GM18907 (cell line): ENCODE results near the gene KIT.

Source experiments
- ATAC-seq: cut with Tn5 transposase; IDR thresholded peaks from one replicate; pipeline ENCODE4 v1.9.1; 2021; ENCODE audit warnings: mild to moderate bottlenecking, moderate library complexity; ENCODE audit not compliant: unreplicated experiment

The KIT gene

DNA sequence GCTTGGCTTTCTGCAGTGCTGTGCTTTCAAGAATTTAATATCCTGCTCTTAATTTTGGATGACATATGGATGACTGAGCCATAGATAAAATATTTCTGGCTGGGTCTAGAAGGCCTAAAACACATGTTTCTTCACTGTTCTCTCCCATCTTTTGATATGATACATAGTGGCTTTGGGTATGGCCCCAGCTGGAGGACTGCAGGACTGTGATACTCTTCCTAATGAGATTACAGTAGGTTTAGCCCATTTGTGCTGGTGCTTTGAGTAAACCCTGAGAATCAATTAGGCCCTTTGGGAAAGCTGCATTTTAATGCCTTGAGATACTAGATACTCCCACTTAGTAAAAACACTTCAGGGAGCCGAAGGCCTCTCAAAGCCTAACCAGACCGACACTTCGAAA lies 38.0 kb downstream of the KIT start:
- ATAC-seq: no peak

DNA sequence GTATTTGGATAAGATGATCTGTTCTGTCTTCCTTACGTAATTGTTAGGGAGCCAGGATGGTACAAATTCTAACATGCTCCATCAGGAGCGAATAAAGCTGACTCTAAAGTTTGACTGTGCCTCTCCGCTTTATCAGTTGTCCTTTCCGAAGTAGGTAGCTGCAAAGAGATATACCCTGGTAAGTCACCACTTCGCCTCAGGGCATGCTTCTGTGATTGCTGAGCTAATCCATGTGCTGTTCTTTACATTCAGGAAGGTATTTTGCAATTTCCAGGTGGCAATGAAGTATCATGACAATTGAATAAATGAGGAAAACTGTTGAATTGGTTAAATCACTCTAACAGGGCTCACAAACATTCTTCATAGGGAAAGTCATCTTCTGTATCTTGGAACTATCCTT lies 38.9 kb downstream of the KIT start:
- no peak for ATAC-seq

DNA sequence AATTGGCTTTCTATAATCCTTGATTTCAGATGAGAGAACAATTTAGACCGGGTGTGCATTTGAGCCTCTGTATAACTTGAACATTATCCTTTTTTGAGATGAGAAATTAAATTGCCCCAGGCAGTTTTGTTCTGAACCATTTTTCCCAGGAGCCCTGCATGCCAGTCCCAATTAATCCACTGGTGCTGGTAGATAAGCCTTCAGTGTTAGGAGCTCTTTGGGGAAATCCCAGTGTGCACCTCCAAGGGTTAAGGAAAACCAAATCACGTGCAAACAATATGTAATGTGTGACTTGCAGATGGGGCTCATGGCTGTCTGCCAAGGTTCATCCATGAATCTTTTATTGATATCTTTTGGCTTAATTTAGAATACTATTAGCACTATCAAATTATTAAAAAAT lies 43.2 kb downstream of the KIT start:
- ATAC-seq: no peak

DNA sequence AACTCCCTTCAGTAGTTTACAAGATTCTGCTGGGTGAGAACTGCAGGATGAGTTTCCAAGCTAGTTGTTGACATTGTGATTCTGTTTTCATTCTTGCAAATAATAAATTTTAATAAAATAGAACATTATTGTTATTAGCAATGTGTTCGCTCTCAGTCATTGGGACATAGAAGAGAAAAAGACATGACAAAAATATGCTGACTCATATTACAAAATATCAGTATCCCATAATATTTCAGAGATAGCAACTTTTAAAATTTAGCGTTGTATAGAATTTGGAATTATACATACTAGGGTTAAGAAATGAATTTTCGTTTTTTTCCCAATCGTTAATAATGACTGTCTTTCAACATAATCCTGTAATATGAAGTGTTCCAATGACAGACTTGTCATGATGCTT lies 45.4 kb downstream of the KIT start:
- ATAC-seq: no peak

DNA sequence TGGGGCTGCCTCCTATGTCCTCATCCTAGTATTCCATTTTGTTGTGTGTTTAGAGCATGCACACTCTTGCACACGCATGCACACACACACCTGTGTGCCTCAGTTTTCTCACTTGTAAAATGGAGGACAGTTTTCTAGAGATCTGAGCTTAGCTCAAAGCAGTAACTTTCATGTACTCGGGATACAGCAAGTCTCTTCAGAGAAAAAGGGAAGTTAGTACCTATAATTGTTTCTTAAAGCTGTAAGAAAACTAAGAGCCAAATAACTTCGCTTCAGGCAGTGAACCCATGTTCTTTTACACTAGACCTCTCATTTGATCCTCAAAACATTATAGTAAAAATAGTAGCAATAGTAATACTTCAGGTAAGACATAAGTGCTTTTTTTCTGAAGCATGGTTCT lies 49.6 kb downstream of the KIT start:
- ATAC-seq: no peak

DNA sequence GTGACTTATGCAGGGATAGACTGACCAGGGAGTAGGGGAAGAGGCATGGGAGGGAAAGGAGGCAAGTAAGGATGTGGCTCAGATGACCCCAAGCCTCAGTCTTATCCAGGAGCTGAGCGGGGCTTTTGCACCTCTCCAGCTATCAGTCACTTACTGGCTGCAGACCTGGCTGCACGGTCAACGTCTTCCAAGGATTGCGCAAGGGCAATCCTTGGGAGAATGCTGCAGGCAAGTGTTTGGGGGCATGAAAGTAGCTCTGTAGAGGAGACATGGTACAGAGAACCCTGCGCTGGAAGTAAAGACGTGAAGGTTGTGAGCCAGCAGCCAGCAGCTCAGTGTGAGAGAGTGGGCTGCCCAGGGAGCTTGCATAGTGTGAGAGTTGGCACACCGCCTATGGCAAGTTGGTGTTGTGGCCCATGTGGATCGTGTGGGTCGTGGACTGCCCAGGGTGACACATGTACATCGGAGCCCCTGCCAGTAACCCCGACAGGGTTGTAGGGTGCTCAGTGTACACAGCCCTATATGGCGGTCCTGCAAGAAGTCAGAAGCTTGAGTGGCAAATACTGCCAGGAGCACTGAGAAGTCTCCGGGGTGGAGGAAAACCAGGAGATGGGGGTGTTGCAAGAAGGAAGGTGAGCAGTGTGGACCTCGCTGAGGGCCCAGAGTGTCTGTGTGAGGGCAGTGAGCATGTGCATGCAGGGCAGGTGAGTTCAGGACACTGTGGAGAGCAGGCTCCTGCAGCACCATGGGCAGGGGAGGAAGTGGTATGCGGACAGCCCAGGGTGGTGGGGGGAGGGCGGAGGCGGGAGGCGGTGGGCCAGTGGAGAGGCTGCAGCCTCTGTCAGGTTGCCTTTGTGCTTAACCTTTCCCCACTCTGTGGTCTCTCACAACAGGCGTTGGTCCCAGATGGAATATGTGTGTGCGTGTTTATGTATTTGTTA lies 50.9 kb downstream of the KIT start:
- ATAC-seq: no peak

DNA sequence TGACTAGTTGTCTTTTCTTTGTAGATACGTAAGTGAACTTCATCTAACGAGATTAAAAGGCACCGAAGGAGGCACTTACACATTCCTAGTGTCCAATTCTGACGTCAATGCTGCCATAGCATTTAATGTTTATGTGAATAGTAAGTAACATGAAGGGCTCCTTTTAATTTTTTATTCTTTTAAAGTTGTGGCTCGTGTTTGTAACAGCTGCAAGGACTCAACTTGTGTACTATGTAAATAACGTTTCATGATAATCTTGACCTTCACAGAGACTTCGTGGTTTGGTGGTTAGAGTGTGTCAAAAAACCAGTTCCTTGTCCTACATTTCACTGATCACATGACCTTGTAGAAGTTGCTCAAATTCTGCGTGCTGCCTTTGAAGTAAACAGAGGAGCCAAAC lies 51.6 kb downstream of the KIT start:
- peak; percentile 58 for ATAC-seq

DNA sequence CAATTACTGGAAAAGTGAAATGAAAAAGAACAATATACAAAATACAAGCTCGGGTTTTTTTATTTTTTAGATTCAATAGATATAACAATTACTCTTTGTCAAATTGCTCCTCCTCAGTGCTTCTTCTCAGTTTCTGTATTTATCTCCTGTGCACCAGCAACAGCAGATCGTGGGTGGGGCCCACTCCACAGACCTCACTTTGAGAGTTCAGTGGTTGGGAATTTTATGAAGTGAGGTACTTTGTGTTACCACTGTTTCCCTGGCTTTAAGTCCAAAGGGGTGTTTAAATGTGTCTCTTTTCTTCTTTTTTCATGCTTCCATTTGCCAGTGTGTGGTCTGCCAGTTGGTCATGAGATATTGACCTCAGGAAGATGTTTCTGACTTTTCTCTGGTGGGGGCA lies 54.4 kb downstream of the KIT start:
- ATAC-seq: no peak

DNA sequence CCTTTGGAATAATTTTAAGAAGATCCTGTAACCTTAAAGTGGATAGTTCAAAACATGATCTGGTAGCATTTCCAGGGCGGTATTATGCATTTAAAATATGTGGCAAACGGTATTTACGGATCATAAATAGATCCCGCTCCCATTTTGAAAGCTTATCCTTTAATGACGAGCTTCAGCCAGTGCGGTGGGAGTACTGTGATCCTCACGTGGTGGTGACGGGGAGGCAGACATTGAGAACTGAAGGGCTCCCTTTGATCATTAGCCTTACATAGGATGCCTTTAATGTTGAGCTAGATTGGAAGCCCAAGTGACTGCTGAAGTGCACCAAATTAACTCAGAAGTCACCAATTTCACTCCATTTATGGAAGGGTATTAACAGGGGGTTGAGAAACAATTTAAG lies 56.9 kb downstream of the KIT start:
- no peak for ATAC-seq

DNA sequence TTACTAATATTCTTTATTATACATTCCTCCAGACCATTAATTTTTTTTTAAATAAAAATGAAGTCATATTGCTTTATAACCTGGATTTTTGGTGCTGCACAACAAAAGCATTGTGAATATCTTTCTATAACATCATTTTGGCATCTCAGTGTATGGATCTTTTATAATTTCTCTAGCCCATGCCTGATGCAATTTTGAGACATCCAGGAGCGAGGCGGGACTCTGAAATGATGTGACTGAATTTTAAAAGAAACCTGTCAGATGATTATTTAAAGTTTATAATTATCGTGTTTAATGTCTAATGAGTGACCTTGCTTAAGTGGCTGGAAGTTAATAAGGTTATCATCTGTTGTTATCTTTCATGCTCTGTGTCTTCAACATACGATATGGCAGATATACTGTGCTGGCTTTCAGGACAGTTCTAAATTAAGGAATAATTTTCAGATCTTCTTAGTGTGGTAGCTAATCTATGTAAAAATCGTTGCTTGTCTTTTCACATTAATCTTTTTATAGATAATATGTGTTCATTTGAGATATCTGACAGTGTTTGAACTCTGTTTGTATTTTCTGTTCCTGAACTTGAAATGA lies 58.8 kb downstream of the KIT start:
- no peak for ATAC-seq

DNA sequence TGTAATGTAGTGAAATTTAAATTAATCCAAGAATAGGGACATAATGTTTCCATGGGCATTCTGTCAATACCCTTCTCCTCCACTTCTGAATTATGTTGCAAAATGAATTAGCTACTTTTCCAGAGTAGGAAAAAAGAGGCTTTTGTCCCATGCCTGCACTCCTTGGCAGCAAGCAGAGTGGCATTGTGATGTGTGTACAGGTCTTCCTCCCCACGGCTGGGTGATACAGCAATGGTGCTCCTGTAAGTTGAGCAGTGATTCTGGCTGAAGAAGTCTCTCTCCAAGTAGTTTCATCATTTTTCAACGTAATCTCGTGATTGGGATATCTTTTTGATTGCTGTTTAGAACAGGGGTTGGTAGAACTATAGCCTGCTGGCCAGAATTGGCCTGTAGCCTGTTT lies 59.9 kb downstream of the KIT start:
- ATAC-seq: no peak

DNA sequence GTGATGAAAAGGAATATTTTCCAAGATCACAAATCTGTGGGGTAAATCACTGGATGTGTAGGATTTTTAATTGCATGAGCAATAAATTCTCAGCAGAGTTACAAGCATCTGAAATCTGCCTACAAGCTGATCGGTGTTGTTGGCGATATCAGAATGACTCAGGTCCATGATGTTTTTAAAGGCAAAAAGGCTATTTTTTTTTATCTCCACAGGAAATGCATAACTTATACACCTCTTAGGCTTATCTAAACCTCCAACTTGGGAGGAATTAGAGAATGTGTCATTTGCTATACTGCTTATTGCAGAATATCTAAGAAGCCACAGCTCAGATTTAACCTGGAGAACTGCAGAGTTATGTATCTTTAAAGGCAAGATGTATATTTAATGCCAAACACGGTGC lies 61.6 kb downstream of the KIT start:
- no peak for ATAC-seq

DNA sequence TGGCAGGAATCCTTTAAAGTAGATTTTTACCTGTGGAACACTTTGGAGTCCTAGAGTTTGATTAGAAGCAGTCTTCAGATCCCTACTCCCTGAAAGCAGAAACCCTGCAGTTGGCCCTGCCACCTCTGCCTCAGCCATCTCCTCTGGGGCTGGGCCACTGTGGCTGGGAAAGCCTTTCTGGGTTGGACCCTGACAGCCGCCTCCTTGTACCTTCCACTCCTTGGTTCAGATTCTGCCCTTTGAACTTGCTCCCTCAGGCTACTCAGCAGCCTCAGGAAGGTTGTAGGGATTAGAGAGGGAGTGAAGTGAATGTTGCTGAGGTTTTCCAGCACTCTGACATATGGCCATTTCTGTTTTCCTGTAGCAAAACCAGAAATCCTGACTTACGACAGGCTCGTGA lies 65.5 kb downstream of the KIT start:
- no peak for ATAC-seq

DNA sequence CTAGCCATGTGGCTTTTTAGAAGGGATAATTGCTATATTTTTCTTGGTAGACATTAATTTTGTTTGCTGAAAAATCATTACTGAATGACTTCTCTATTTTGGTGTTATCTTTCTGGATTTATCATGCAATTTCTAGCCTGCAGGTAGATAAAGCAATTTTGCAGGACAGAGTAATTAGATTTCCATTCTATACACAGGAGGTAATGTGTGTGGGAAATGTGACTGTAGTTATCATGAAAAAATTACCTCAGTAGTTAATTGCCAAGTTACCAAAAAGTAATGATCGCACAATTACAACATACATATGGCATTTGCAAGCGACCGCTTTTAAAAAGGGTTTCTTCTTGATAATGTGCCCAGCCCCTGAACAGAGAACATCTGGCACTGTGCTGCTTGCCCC lies 66.1 kb downstream of the KIT start:
- ATAC-seq: no peak

DNA sequence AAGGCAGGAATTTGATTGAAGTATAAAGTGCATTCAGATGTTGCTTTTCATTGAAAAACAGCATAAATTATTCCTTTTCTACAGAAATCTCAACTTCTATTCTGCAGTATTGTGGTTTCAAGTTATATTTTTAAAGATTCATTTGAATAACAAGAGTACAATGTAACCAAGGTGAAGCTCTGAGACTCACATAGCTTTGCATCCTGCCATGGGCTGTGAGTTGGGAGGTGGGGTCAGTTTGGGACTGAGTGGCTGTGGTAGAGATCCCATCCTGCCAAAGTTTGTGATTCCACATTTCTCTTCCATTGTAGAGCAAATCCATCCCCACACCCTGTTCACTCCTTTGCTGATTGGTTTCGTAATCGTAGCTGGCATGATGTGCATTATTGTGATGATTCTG lies 69.2 kb downstream of the KIT start:
- peak; percentile 56 for ATAC-seq

DNA sequence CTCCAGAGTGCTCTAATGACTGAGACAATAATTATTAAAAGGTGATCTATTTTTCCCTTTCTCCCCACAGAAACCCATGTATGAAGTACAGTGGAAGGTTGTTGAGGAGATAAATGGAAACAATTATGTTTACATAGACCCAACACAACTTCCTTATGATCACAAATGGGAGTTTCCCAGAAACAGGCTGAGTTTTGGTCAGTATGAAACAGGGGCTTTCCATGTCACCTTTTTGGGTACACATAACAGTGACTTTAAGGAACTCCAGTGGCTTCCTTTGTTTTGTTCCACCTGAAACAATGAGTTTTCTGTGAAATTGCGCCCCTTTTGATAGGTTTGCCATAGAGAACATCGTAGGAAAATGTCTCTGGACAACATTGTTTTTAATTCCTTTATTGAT lies 69.6 kb downstream of the KIT start:
- ATAC-seq: peak; percentile 65

DNA sequence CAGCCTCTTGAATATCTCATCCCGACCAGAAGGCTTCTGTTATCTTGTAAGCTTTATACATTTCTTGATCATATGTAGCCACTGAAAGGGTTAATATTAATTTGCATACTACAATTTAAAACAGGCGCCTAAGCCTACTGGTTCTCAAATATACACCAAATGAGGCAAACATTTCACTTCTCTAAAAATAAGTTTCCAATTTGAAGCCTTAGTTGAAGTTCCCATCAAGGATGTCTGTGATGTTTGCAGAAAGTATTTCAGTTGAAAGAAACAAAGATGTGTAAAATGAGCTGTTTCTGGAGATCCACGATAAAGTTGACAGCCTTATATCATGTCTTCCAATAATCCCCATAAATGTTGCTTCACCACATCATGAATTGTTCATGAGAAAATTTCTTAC lies 70.6 kb downstream of the KIT start:
- ATAC-seq: peak; percentile 43

DNA sequence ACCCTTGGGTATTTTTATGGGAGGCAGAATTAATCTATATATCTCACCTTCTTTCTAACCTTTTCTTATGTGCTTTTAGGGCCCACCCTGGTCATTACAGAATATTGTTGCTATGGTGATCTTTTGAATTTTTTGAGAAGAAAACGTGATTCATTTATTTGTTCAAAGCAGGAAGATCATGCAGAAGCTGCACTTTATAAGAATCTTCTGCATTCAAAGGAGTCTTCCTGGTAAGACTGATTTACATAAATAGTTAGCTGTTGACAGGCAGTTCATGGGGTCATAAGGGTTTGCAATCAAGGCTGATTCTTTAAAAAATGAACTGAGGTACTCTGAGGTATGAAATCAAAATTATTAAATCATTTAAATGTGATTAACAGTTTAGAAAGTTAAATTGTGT lies 71.5 kb downstream of the KIT start:
- no peak for ATAC-seq

DNA sequence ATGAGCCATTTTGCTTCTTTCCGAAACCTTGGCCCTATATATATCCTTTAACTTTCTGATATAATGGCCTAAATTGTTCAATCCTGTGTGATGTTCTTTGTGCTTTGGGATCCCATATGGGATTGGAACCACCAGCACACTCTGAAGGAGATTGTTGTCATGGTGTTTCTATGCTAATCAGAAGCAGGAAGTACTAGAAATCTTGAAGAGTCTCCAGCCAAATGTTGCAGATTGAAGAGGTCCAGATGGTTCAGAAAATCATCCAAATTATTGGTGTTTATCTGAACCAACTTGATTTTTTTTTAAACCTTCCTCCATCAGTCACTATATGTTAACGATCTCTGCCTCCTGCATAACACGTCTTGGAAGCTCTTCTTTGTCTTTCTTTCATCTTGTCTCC lies 72.8 kb downstream of the KIT start:
- ATAC-seq: no peak

DNA sequence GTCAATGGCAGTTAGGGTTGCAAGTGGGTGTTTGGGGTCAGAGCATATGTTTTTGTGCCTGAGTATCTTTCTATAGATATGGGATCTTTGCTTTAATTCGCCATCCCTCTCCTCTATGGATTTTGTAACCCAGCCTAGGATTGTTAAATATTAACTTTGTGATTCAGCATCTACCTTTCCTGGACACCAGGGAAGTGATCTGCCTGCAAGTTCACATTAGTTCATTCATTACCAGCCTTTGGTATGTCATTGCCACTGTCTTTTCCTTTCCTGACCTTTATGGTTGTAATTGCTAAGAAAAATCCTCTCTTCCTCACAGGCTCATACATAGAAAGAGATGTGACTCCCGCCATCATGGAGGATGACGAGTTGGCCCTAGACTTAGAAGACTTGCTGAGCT lies 73.8 kb downstream of the KIT start:
- ATAC-seq: no peak

DNA sequence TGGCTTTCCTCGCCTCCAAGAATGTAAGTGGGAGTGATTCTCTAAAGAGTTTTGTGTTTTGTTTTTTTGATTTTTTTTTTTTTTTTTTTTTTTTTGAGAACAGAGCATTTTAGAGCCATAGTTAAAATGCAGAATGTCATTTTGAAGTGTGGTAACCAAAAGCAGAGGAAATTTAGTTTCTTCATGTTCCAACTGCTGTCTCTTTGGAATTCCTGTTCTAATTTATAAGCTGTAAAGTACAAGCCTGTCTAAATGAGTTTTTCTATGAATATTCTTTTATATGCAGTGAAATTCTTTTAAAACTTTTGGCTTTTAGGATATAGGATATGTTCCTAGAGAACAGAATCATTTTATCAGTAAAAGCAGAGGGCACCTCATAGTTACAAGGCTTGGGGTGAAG lies 74.2 kb downstream of the KIT start:
- ATAC-seq: no peak

DNA sequence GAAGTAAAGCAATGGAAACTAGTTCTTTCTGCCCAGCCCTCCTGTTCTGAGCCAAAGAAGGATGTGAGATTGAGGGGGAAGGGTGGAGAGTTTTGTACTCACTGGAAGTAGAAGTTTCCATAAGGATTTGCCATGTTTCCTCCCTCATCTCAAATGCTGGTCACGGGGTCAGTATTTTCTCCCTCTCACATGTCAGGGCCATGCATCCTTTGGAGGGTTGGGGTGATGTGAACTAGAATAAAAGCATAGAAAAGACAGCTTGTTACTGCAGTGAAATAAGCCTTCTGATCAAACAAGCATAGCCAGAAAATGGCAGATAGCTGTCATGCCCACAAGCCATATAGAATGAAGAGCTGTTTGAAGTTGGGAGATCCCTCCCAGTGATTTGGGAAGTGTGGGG lies 79.7 kb downstream of the KIT start:
- no peak for ATAC-seq

DNA sequence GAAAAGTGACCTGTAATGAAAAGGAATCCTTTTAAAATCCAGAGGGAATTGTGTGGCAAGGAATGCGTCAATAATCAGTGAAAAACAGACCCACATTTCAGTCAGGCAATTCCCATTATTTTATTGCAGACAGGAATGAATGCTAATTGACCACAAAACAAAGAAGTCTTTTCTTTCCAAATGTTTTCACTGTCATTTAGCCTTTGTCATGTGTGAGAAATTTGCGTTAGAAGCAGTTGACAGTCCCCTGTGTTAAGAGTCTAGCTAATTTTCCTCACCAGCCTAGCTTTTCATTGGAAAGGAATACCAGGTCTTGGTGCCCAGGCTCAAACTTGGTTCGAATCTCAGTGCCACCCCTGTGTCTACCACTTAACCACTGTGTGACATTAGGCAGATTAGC lies 83.4 kb downstream of the KIT start:
- no peak for ATAC-seq
